GM23338 (cell line): ENCODE results near the gene DAP3. TPM values are rescaled to one million over a fixed set of nuclear protein-coding genes. Genes with fewer than 3 reads are reported as not detected.
"Not testable (repeated sequence)": the region's sequence is repeated elsewhere in the genome, so short reads cannot be mapped to it uniquely, and the experiment has no call there.

Experiments used
- ATAC-seq: fragments of 200-7000 bp; cut with Tn5 transposase; 3 replicates; pipeline ENCODE4 v1.9.1; 2020
- DNase-seq: peaks from one replicate; pipeline ENCODE4 v3.0.0-alpha.2; 2015; ENCODE audit warnings: low spot score
- H2AFZ ChIP-seq: fragments of 200-600 bp; sonication (generic); 2 replicates; pipeline ENCODE4 v1.8.0; 2016; ENCODE audit warnings: antibody characterized with exemption, mild to moderate bottlenecking, moderate library complexity
- H3F3A ChIP-seq: fragments of 200-600 bp; sonication (generic); replicated peaks from 2 replicates; pipeline ENCODE4 v1.8.0; 2017; ENCODE audit warnings: antibody characterized with exemption, mixed run types, low read depth
- H3K27ac ChIP-seq: fragments of 200-600 bp; sonication (generic); 2 replicates; pipeline ENCODE4 v1.6.1; 2016; ENCODE audit warnings: low read depth
- H3K27me3 ChIP-seq: fragments of 200-600 bp; sonication (generic); 2 replicates; pipeline ENCODE4 v1.8.0; 2016; ENCODE audit warnings: mild to moderate bottlenecking, mixed run types, moderate library complexity; ENCODE audit not compliant: insufficient read depth
- H3K36me3 ChIP-seq: fragments of 200-600 bp; sonication (generic); 2 replicates; pipeline ENCODE4 v1.8.0; 2016; ENCODE audit warnings: mild to moderate bottlenecking; ENCODE audit not compliant: insufficient read depth
- H3K4me1 ChIP-seq: fragments of 200-600 bp; sonication (generic); 2 replicates; pipeline ENCODE4 v1.8.0; 2016; ENCODE audit warnings: mild to moderate bottlenecking, moderate library complexity; ENCODE audit not compliant: insufficient read depth
- H3K4me2 ChIP-seq: fragments of 200-600 bp; sonication (generic); 2 replicates; pipeline ENCODE4 v1.7.1; 2017; ENCODE audit warnings: mixed run types
- H3K4me3 ChIP-seq: fragments of 200-600 bp; sonication (generic); 2 replicates; pipeline ENCODE4 v1.6.1; 2016; ENCODE audit warnings: mixed run types
- H3K79me2 ChIP-seq: fragments of 200-600 bp; sonication (generic); replicated peaks from 2 replicates; pipeline ENCODE4 v1.8.0; 2017; ENCODE audit warnings: mild to moderate bottlenecking; ENCODE audit not compliant: insufficient read depth
- H3K9me2 ChIP-seq: fragments of 200-600 bp; sonication (generic); 2 replicates; pipeline ENCODE4 v1.8.0; 2017; ENCODE audit not compliant: insufficient read depth
- H4K20me1 ChIP-seq: fragments of 200-600 bp; sonication (generic); replicated peaks from 2 replicates; pipeline ENCODE4 v1.8.0; 2017; ENCODE audit warnings: mild to moderate bottlenecking; ENCODE audit not compliant: insufficient read depth
- H3K27ac Mint-ChIP-seq: 2 replicates; pipeline ENCODE4 v1.8.0; 2020; ENCODE audit warnings: inconsistent platforms, mild to moderate bottlenecking, moderate library complexity, mixed read lengths
- H3K27me3 Mint-ChIP-seq: 3 replicates; pipeline ENCODE4 v1.8.0; 2022; ENCODE audit warnings: low read depth, mild to moderate bottlenecking, moderate library complexity, mixed read lengths, inconsistent platforms; ENCODE audit not compliant: insufficient read depth, poor library complexity
- H3K36me3 Mint-ChIP-seq: 3 replicates; pipeline ENCODE4 v1.8.0; 2021; ENCODE audit warnings: low read depth, mild to moderate bottlenecking, inconsistent platforms, moderate library complexity, mixed read lengths
- H3K4me1 Mint-ChIP-seq: 3 replicates; pipeline ENCODE4 v1.8.0; 2020; ENCODE audit warnings: mild to moderate bottlenecking, inconsistent platforms, mixed read lengths
- H3K4me3 Mint-ChIP-seq: 3 replicates; pipeline ENCODE4 v1.8.0; 2021; ENCODE audit warnings: moderate library complexity, mild to moderate bottlenecking, inconsistent platforms, mixed read lengths
- H3K9me3 Mint-ChIP-seq: 3 replicates; pipeline ENCODE4 v1.8.0; 2020; ENCODE audit warnings: moderate library complexity, mild to moderate bottlenecking, inconsistent platforms, mixed read lengths
- EZH2 ChIP-seq: fragments of 200-600 bp; sonication (generic); IDR thresholded peaks from one replicate; pipeline ENCODE4 v1.8.0; 2017; ENCODE audit warnings: antibody characterized with exemption, mild to moderate bottlenecking, low read depth; ENCODE audit not compliant: unreplicated experiment
- EZH2phosphoT487 ChIP-seq: fragments of 200-600 bp; sonication (generic); IDR thresholded peaks from one replicate; pipeline ENCODE4 v1.8.1; 2018; ENCODE audit warnings: antibody characterized with exemption; ENCODE audit not compliant: unreplicated experiment
- JUNB ChIP-seq: IDR thresholded peaks from one replicate; pipeline ENCODE4 v1.6.1; 2016; ENCODE audit warnings: antibody characterized with exemption; ENCODE audit not compliant: unreplicated experiment
- NANOG ChIP-seq: IDR thresholded peaks from 2 replicates; pipeline ENCODE4 v1.6.1; 2016; ENCODE audit warnings: antibody characterized with exemption, borderline replicate concordance
- POLR2AphosphoS5 ChIP-seq: IDR thresholded peaks from 2 replicates; pipeline ENCODE4 v1.6.1; 2016; ENCODE audit warnings: antibody characterized with exemption, low read depth
- STAT1 ChIP-seq: IDR thresholded peaks from one replicate; pipeline ENCODE4 v1.6.1; 2016; ENCODE audit warnings: antibody characterized with exemption; ENCODE audit not compliant: unreplicated experiment
- ZNF114 ChIP-seq: fragments of 250-450 bp; sonication (Bioruptor Pico); IDR thresholded peaks from 2 replicates; pipeline ENCODE4 v1.5.0; 2020; ENCODE audit warnings: mild to moderate bottlenecking, moderate library complexity
- ZNF331 ChIP-seq: fragments of 250-450 bp; sonication (Bioruptor Pico); IDR thresholded peaks from 2 replicates; pipeline ENCODE4 v1.5.0; 2020; ENCODE audit warnings: low read depth, mild to moderate bottlenecking, moderate library complexity
- polyA plus RNA-seq: library from polyadenylated mRNA; unstranded; fragments of >200 nt; fragmentation: Nextera tagmentation; extraction: Ambion mirVana; gene quantifications from 2 replicates; pipeline ENCODE4 v1.2.1, GENCODE V29; 2016
- total RNA-seq: library from RNA; depleted of rRNA; stranded (reverse); fragments of >200 nt; shearing (Covaris generic); gene quantifications from 2 replicates; pipeline ENCODE4 v1.2.3, GENCODE V29; 2014
- TF ChIP-seq, protein P1 (sequence below): IDR thresholded peaks from one replicate; pipeline ENCODE4 v1.6.1; 2018; ENCODE audit warnings: antibody characterized with exemption; ENCODE audit not compliant: unreplicated experiment
- TF ChIP-seq, protein P2 (sequence below): IDR thresholded peaks from 2 replicates; pipeline ENCODE4 v1.6.1; 2016; ENCODE audit warnings: antibody characterized with exemption

DAP3 gene
- total and polyA plus RNA-seq, 2 experiments from 2014 or later: 89.8 to 90.1 TPM

DNA sequence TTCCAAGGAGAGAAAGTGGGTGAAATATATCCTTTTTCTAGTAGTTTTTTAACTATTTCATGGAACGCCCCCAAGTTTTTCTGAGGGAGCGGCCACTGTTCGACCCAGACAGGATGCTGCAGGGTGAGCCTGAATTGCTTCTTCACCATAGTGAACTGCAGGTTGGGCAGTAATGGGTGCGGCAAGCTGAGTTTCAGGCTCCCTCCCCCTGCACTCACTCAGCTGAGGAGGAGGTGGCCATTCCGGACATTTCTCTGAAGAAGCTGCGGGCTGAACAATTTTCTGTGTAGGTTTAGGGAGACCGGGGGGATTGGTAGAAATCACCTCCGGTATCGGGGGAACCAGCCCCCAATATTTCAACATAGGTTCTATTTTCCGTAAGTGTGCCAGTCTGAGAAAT lies 8.2 kb downstream of the DAP3 start:
- Histone ChIP-seq H3K4me1 (peaks cover 25% of the 10 kb centered on the region), H4K20me1 (peaks cover 2% of the 10 kb centered on the region), H3K36me3 (peaks cover 5% of the 10 kb centered on the region; the same call in 1 of the 2 replicates), H3F3A (no peaks in the 10 kb centered on the region; the same call in 1 of the 2 replicates), H2AFZ (no peak overlapping the region), H3K79me2 (peaks cover 91% of the 10 kb centered on the region), H3K27me3 (no peaks in the 10 kb centered on the region), H3K27ac (peak overlapping the region; percentile 3; the same call in 1 of the 2 replicates), H3K4me2 (0 out of 2 replicates have a peak overlapping the region, but pooled peaks have one; percentile 13), H3K9me2 (no peaks in the 10 kb centered on the region), H3K4me3 (no peak overlapping the region)
- H3K27ac Mint-ChIP-seq: peak overlapping the region; percentile 75; the same call in 1 of the 2 replicates
- ATAC-seq (peak; percentile 61), DNase-seq (peak; percentile 19)
- H3K27me3 Mint-ChIP-seq: no peaks in the 10 kb centered on the region
- H3K4me1 Mint-ChIP-seq: peaks cover 36% of the 10 kb centered on the region
- H3K36me3 Mint-ChIP-seq: peaks cover 53% of the 10 kb centered on the region
- peak overlapping the region; percentile 39; the same call in 1 of the 3 replicates for H3K4me3 Mint-ChIP-seq
- TF ChIP-seq, protein P1, sequence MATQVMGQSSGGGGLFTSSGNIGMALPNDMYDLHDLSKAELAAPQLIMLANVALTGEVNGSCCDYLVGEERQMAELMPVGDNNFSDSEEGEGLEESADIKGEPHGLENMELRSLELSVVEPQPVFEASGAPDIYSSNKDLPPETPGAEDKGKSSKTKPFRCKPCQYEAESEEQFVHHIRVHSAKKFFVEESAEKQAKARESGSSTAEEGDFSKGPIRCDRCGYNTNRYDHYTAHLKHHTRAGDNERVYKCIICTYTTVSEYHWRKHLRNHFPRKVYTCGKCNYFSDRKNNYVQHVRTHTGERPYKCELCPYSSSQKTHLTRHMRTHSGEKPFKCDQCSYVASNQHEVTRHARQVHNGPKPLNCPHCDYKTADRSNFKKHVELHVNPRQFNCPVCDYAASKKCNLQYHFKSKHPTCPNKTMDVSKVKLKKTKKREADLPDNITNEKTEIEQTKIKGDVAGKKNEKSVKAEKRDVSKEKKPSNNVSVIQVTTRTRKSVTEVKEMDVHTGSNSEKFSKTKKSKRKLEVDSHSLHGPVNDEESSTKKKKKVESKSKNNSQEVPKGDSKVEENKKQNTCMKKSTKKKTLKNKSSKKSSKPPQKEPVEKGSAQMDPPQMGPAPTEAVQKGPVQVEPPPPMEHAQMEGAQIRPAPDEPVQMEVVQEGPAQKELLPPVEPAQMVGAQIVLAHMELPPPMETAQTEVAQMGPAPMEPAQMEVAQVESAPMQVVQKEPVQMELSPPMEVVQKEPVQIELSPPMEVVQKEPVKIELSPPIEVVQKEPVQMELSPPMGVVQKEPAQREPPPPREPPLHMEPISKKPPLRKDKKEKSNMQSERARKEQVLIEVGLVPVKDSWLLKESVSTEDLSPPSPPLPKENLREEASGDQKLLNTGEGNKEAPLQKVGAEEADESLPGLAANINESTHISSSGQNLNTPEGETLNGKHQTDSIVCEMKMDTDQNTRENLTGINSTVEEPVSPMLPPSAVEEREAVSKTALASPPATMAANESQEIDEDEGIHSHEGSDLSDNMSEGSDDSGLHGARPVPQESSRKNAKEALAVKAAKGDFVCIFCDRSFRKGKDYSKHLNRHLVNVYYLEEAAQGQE: no peak
- TF ChIP-seq JUNB: no peak
- TF ChIP-seq, protein P2, sequence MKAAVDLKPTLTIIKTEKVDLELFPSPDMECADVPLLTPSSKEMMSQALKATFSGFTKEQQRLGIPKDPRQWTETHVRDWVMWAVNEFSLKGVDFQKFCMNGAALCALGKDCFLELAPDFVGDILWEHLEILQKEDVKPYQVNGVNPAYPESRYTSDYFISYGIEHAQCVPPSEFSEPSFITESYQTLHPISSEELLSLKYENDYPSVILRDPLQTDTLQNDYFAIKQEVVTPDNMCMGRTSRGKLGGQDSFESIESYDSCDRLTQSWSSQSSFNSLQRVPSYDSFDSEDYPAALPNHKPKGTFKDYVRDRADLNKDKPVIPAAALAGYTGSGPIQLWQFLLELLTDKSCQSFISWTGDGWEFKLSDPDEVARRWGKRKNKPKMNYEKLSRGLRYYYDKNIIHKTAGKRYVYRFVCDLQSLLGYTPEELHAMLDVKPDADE: no peak
- H3K9me3 Mint-ChIP-seq: peaks cover 26% of the 10 kb centered on the region

DNA sequence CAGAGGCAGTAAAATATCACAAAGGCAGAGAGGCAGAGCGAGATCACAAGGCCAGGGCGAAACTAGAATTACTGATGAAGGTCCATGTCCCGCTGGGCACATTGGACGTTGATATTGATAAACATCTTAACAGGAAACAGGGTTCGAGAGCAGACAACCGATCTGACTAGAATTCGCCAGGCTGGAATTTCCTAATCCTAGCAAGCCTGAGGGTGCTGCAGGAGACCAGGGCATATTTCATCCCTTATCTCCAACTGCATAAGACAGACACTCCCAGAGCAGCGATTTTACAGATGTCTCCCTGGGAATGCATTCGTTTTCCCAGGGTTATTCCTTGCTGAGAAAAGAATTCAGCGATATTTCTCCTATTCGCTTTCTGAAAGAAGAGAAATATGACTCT lies 8.7 kb downstream of the DAP3 start:
- not testable (repeated sequence) for DNase-seq, H3F3A ChIP-seq, H4K20me1 ChIP-seq, H3K4me3 ChIP-seq, H3K36me3 ChIP-seq, H3K4me3 Mint-ChIP-seq, H2AFZ ChIP-seq, H3K9me2 ChIP-seq, H3K4me2 ChIP-seq, ATAC-seq, H3K27me3 Mint-ChIP-seq, H3K27me3 ChIP-seq
- Mint-ChIP-seq H3K27ac (0 out of 2 replicates have a peak overlapping the region, but pooled peaks have one; percentile 75), H3K4me1 (peaks cover 36% of the 10 kb centered on the region), H3K9me3 (peaks cover 22% of the 10 kb centered on the region), H3K36me3 (peaks cover 48% of the 10 kb centered on the region)
- Histone ChIP-seq H3K79me2 (peaks cover 91% of the 10 kb centered on the region), H3K4me1 (peaks cover 25% of the 10 kb centered on the region), H3K27ac (peak overlapping the region; percentile 80)

DNA sequence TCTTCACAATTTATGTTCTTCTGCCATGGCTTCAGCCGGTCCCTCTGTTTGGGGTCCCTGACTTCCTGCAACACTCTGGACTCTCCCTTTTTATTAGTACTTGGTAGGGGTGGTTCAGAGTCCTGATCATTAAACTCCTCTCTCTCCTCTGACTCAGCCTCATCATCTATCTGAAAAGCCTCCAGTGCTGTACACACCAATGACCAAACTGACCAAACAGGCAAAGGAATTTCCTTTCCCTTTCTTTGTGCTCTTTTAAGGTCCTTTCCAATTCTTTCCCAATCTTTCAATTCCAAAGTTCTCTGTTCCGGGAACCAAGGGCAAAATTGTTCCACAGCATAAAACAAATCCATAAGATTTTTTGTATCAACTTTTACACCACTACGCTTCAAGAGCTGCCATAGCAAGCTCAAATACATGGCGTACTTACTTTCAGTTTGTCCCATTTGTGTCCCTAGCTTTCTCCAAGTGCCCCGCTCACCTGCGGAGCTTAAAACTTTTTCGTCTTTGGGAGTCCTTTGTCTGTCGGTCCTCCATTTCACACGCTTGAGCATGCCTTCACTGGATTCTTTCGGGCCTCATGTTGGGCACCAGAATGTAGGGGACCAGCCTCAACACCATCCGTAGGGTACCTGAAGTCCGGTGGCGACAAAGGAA lies 9.6 kb downstream of the DAP3 start:
- Histone ChIP-seq H3K4me2 (0 out of 2 replicates have a peak overlapping the region, but pooled peaks have one; percentile 40), H3K4me3 (no peak overlapping the region), H3K36me3 (no peaks in the 10 kb centered on the region), H3K4me1 (peaks cover 25% of the 10 kb centered on the region), H4K20me1 (no peaks in the 10 kb centered on the region; the same call in none of the 2 replicates), H3K27me3 (no peaks in the 10 kb centered on the region), H3K79me2 (peaks cover 91% of the 10 kb centered on the region), H2AFZ (no peak overlapping the region), H3K9me2 (no peaks in the 10 kb centered on the region), H3F3A (no peaks in the 10 kb centered on the region; the same call in 1 of the 2 replicates), H3K27ac (peak overlapping the region; percentile 80)
- ATAC-seq (no peak), DNase-seq (peak; percentile 20)
- no peaks in the 10 kb centered on the region for H3K27me3 Mint-ChIP-seq
- peak overlapping the region; percentile 68 for H3K27ac Mint-ChIP-seq
- peaks cover 39% of the 10 kb centered on the region for H3K36me3 Mint-ChIP-seq
- H3K9me3 Mint-ChIP-seq: peaks cover 21% of the 10 kb centered on the region
- H3K4me1 Mint-ChIP-seq: peaks cover 36% of the 10 kb centered on the region
- H3K4me3 Mint-ChIP-seq: peak overlapping the region; percentile 9; the same call in 1 of the 3 replicates
- TF ChIP-seq, protein P1: no peak
- TF ChIP-seq EZH2phosphoT487 (no peak), STAT1 (no peak), NANOG (no peak), POLR2AphosphoS5 (no peak), EZH2 (no peak), JUNB (no peak), ZNF114 (CRISPR knock-in tag) (no peak), ZNF331 (CRISPR knock-in tag) (no peak)
